Activated T-helper 17 cell treated with anti-CD3 and anti-CD28 coated beads, Interleukin-2, amount 50 U/mL, for 72 hours (primary cell): Measurements from ENCODE around the gene ZBTB7A. TPM values are rescaled to one million over a fixed set of nuclear protein-coding genes. Genes with fewer than 3 reads are reported as not detected.

Experiments
- ATAC-seq: fragments of 150-1000 bp; cut with Tn5 transposase; replicated peaks from 2 replicates; pipeline ENCODE4 v1.10.0; 2021; ENCODE audit warnings: mild to moderate bottlenecking, moderate library complexity
- H3K27ac Mint-ChIP-seq: one replicate; pipeline ENCODE4 v1.8.0; 2022; ENCODE audit warnings: mixed read lengths
- H3K27me3 Mint-ChIP-seq: one replicate; pipeline ENCODE4 v1.8.0; 2022; ENCODE audit warnings: mixed read lengths
- H3K36me3 Mint-ChIP-seq: one replicate; pipeline ENCODE4 v1.8.0; 2022; ENCODE audit warnings: low read depth, mild to moderate bottlenecking, mixed read lengths
- H3K4me1 Mint-ChIP-seq: one replicate; pipeline ENCODE4 v1.8.0; 2022; ENCODE audit warnings: mixed read lengths
- H3K4me3 Mint-ChIP-seq: one replicate; pipeline ENCODE4 v1.8.0; 2022; ENCODE audit warnings: mild to moderate bottlenecking, mixed read lengths
- H3K9me3 Mint-ChIP-seq: one replicate; pipeline ENCODE4 v1.8.0; 2022; ENCODE audit warnings: mixed read lengths
- total RNA-seq, 2 donors: library from RNA; stranded (reverse); gene quantifications; one replicate each; pipeline ENCODE4 v1.2.3, GENCODE V29; 2022

ZBTB7A gene
- total RNA-seq, 2 donors from 2014 or later: 38.5 to 41.3 TPM

DNA sequence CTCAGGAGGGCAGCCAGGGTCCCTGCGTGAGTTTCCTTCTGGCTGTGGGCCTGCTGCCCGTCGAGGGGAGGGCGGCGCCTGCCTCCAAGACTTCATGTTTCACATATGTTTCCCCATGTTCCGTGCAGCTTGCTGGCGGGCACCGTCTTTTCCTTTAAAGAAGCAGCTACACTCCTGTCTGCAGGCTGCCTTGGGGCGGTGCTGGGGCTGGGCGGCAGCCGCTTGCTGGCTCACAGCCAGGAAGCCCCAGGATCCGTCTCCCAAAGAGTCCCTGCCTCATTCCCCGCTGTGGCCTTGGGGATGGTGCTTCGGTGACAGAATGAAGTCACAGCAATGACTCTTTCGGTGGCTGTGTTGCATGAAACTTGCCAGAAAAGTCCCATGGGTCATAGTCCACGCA lies 34.3 kb downstream of the ZBTB7A start:
- H3K4me1 Mint-ChIP-seq: no peaks in the 10 kb centered on the region
- no peaks in the 10 kb centered on the region for H3K27me3 Mint-ChIP-seq
- no peak overlapping the region for H3K27ac Mint-ChIP-seq
- peaks cover 18% of the 10 kb centered on the region for H3K36me3 Mint-ChIP-seq
- ATAC-seq: no peak
- H3K9me3 Mint-ChIP-seq: no peaks in the 10 kb centered on the region
- H3K4me3 Mint-ChIP-seq: no peak overlapping the region

DNA sequence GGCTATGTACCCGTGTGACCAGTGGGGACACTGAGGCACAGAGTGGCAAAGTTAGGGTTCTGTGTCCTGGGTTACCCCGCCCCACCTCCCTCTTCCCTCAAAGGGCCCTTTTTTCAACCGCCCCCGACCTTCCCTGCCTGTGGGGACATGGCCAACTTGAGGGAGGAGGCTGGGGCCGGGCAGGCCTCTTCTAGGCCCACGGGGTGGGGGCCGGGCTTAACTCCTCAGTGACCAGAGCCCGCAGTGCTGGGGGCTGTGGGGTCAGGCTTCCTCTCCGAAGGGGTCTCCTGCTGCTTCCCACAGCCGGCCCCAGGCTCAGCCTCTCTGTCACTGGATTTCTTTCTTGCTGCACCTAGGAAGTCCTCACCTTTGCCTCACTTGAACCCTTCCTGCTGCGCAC lies 35.3 kb downstream of the ZBTB7A start:
- peaks cover 25% of the 10 kb centered on the region for H3K36me3 Mint-ChIP-seq
- no peaks in the 10 kb centered on the region for H3K4me1 Mint-ChIP-seq
- no peak for ATAC-seq
- H3K27me3 Mint-ChIP-seq: no peaks in the 10 kb centered on the region
- H3K4me3 Mint-ChIP-seq: no peak overlapping the region
- no peak overlapping the region for H3K27ac Mint-ChIP-seq
- no peaks in the 10 kb centered on the region for H3K9me3 Mint-ChIP-seq

DNA sequence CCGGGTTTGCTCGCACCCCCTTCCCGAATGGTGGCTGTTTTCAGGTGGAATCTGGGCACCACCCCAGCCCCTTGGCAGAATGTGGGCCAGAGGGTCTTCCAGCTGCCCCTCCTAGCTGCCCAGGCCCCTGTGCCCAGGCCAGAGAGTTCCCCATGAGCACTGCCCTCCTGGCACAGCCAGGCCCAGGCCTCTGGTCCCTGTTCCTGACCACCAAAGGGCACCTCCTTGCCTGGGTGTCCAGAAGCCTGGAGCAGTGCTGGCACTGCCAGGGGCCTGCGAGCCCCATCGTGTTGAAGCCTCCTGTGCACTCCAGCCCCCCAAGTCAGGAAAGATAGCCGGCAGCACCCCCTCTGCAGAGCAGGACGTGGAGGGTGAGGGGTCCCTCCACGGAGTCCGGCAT lies 35.7 kb downstream of the ZBTB7A start:
- Mint-ChIP-seq H3K36me3 (peaks cover 29% of the 10 kb centered on the region), H3K4me1 (no peaks in the 10 kb centered on the region), H3K4me3 (no peak overlapping the region), H3K9me3 (no peaks in the 10 kb centered on the region), H3K27ac (no peak overlapping the region), H3K27me3 (no peaks in the 10 kb centered on the region)
- no peak for ATAC-seq

DNA sequence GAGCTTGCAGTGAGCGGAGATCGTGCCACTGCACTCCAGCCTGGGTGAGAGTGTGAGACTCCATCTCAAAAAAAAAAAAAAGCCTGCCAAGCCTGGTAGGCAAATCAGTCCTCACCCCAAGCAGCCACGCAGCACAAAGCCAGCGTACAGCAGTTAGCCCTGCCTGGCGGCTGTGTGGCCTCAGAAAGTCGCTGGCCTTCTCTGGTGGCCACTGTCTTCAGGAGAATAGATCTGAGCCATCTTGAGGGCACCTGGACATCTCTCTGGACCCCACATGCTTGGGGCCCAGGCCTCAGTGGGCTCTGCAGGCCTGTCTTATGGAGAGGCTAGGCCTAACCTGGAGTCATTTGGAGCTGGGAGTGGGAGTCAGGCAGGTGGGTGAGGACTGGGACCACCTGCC lies 36.1 kb downstream of the ZBTB7A start:
- no peaks in the 10 kb centered on the region for H3K4me1 Mint-ChIP-seq
- H3K36me3 Mint-ChIP-seq: peaks cover 34% of the 10 kb centered on the region
- no peaks in the 10 kb centered on the region for H3K9me3 Mint-ChIP-seq
- ATAC-seq: no peak
- no peaks in the 10 kb centered on the region for H3K27me3 Mint-ChIP-seq
- H3K27ac Mint-ChIP-seq: no peak overlapping the region
- H3K4me3 Mint-ChIP-seq: no peak overlapping the region

DNA sequence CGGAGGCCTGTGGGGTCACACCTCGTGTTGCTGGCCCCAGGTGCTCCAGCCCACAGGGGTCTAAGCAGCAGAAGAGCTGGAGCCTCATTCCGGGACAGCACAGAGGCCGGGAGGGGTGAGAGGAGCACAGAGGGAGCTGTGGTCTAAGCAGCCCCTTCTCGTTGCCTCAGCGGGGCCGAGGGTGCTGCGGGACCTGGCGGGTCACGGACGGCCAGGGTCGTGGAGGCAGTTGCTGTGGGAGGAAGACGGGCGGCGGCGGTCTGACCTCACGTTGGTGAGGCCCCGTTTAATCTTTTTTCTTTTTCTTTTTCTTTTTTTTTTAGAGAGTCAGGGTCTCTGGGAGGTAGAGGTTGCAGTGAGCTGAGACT lies 37.5 kb downstream of the ZBTB7A start:
- no peak for ATAC-seq
- Mint-ChIP-seq H3K27ac (no peak overlapping the region), H3K27me3 (no peaks in the 10 kb centered on the region), H3K9me3 (no peaks in the 10 kb centered on the region), H3K4me1 (no peaks in the 10 kb centered on the region), H3K4me3 (no peak overlapping the region), H3K36me3 (peaks cover 43% of the 10 kb centered on the region)

DNA sequence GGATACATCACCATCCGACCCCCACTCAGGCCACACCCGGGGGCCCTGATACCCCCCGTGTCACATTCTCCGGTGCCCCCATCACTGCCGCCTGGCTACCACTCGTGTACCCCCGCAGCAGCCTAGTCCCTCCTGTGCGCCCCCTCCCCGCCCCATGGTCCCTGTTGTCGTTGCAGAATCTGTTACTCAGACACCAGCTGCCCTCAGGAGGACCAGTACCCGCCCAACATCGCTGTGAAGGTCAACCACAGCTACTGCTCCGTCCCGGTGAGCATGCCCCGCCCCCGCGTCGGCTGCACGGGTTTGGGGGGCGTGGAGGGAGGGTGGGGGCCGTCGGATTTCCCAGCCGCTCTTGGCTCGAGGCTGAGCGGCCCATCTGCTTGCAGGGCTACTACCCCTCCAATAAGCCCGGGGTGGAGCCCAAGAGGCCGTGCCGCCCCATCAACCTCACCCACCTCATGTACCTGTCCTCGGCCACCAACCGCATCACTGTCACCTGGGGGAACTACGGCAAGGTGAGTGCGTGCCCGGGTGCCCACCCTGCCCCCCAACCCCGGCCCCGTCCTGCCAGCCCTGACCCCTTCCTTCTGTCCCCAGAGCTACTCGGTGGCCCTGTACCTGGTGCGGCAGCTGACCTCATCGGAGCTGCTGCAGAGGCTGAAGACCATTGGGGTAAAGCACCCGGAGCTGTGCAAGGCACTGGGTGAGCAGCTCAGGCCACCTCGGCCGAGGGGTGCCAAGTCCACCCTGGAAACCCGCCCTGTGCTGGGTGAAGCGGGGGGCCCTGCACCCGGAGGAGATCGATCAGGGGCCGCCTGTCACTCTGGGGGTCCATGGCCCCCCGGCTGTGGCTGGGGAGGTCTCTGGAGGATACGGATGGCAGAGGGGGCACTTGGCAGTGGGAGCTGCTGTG lies 38.1 kb downstream of the ZBTB7A start:
- H3K9me3 Mint-ChIP-seq: no peaks in the 10 kb centered on the region
- H3K27me3 Mint-ChIP-seq: no peaks in the 10 kb centered on the region
- H3K4me1 Mint-ChIP-seq: no peaks in the 10 kb centered on the region
- peaks cover 43% of the 10 kb centered on the region for H3K36me3 Mint-ChIP-seq
- H3K27ac Mint-ChIP-seq: no peak overlapping the region
- H3K4me3 Mint-ChIP-seq: no peak overlapping the region
- no peak for ATAC-seq

DNA sequence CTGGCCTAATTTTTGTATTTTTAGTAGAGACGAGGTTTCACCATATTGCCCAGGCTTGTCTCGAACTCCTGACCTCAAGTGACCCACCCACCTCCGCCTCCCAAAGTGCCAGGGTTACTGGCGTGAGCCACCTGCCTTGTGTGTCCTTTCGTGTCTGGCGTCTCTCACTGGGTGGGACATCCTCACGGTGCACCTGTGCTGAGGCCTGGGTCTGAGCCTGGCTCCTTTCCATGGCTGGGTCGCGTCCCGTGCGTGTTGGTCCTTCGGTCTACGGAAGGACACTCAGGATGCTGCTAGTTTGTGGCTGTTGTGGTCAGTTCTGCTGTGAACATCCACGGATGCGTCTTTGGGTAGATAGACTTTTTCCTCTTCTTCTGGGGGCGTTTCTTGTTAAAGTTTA lies 39.6 kb downstream of the ZBTB7A start:
- no peak for ATAC-seq
- Mint-ChIP-seq H3K27me3 (no peaks in the 10 kb centered on the region), H3K27ac (no peak overlapping the region), H3K4me3 (no peak overlapping the region), H3K9me3 (no peaks in the 10 kb centered on the region), H3K36me3 (peaks cover 45% of the 10 kb centered on the region), H3K4me1 (no peaks in the 10 kb centered on the region)

DNA sequence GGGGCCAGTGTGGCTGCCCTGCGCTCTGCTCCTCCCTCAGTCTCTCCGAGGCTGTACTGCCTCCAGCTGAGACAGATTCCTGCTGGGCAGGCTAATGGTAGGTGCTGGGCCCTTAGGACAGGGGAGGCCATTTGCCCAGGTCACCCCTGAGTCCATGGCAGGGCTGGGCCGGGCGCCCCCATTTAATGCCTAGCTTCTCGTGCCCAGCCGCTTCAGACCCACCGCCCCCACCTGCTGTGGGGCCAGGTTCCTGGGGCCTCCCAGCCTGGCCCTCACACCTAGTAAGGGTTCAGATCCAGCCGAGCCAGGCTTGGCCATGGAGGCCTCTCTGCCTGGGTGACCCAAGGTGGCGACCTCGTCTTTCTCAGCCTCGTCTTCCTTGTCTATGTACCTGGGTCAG lies 41.4 kb downstream of the ZBTB7A start:
- Mint-ChIP-seq H3K4me1 (no peaks in the 10 kb centered on the region), H3K4me3 (no peak overlapping the region), H3K27me3 (no peaks in the 10 kb centered on the region), H3K36me3 (peaks cover 51% of the 10 kb centered on the region), H3K9me3 (no peaks in the 10 kb centered on the region), H3K27ac (no peak overlapping the region)
- no peak for ATAC-seq

DNA sequence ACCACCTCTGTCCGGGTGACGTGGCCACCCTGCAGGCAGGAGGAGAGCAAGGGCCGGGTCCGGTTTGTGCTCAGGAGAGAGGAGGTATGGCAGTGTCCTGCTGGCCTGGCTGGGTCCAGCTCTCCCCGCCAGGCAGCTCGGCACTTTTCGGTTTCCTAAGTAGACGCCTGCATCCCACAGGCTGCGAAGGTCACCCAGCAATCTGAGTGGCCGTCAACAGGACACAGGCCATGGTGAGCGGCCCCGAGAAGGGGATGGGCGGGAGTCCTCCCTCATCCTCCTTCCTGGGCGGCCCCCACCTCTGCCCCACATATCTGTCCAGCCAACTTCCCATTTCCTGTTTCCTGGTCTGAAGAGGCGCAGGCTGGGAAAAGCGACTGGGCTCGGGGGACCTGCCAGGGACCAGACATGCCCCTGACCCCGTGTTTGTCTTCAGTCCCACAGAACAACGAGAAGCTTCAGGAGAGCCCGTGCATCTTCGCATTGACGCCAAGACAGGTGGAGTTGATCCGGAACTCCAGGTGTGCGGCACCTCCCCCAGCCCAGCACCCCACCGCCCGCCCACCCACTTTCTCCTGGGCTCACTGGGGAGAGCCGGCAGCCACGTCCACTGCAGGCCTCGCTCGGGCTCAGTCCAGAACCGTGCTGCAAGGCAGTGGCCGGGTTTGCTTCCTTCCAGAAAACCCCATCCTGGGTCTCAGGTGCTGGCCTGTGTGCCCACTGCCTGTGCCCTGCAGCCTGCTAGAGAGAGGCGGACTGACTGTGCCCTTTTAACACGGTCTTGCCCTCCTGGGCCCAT lies 42.9 kb downstream of the ZBTB7A start:
- H3K27me3 Mint-ChIP-seq: no peaks in the 10 kb centered on the region

DNA sequence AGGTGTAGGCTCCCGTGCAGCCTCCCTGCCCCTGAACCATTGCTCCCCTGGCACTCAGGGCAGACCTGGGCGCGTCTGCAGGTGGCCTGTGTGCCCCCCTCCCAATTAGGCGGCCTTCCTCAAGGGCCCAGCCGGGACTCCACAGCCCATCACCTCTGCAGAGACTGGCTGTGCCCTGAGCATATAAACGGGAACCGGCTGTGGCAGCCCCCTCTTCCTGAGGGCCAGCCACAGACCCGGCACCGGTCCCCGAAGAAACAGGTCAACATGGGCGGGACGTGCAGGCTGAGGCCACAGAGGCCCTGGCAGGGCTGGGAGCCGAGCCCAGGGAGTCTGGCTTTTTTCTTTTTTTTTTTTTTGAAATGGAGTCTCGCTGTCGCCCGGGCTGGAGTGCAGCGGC lies 47.1 kb downstream of the ZBTB7A start:
- no peaks in the 10 kb centered on the region for H3K9me3 Mint-ChIP-seq

More for the DNA sequence above, 42.9 kb downstream of the ZBTB7A start:
- H3K4me3 Mint-ChIP-seq: no peak overlapping the region
- no peaks in the 10 kb centered on the region for H3K4me1 Mint-ChIP-seq
- ATAC-seq: no peak
- no peaks in the 10 kb centered on the region for H3K9me3 Mint-ChIP-seq
- H3K36me3 Mint-ChIP-seq: peaks cover 47% of the 10 kb centered on the region
- no peak overlapping the region for H3K27ac Mint-ChIP-seq

DNA sequence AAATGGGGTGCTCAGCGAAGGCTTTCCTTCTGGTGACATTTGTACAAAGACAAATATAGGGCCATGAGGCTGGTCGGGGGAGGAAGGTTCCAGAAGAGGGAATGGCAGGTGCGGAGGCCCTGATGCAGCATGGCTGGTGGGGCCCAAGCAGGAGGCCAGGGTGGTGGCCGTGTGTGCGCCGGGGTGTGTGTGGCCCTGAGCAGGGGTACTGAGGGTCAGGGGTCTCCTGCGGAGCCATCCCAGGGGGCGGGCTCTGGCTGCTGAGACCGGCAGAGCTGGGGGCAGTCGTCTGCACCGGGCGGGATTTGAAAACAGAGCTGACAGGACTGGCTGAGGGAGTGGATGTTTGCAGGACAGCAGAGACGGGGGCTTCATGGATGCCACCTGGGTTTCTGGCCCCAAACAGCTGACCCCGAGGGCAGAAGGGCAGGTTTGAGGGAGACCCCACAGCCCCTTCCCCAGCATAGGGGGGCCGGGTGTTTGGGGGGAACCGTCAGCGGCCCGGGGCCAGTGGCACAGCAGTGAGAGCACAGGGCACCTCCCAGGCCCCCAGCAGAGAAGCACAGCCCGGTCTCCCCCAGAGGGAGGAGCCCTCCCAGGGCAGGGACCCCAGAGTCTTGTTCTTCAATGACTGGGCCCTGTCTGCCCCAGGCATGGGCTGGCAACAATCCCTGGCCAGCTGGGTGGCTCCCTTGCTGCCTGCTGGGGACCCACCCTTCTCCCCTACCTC lies 47.8 kb downstream of the ZBTB7A start:
- no peaks in the 10 kb centered on the region for H3K4me1 Mint-ChIP-seq
- no peak overlapping the region for H3K4me3 Mint-ChIP-seq
- H3K27me3 Mint-ChIP-seq: no peaks in the 10 kb centered on the region
- H3K9me3 Mint-ChIP-seq: no peaks in the 10 kb centered on the region
- ATAC-seq: no peak
- no peak overlapping the region for H3K27ac Mint-ChIP-seq
- H3K36me3 Mint-ChIP-seq: peaks cover 42% of the 10 kb centered on the region

More for the DNA sequence above, 47.1 kb downstream of the ZBTB7A start:
- H3K27ac Mint-ChIP-seq: no peak overlapping the region
- H3K4me3 Mint-ChIP-seq: no peak overlapping the region
- no peaks in the 10 kb centered on the region for H3K27me3 Mint-ChIP-seq
- H3K4me1 Mint-ChIP-seq: no peaks in the 10 kb centered on the region
- peaks cover 46% of the 10 kb centered on the region for H3K36me3 Mint-ChIP-seq
- ATAC-seq: no peak

DNA sequence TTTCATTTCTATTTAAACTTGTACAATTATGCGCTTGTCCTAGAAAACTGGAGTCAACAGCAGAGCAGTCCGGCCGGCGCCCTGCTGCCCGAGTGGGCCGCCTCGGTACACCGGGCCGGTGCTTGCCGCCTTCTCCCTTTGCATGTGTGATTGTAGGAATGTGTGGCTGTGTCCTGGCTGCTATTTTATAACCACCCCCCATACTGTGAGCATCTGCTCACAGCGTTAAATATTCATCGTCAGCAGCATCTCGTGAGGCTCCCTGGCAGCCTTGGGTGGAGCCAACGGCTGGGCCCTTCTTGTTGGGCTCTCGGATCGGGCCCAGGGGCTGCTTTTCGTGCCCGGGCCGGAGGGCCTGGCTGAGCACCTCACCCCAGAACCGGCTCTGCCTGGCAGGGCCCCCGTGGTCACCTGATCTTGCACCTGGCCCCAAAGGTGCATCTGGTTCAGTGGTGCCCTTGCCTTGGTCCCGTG lies 48.5 kb downstream of the ZBTB7A start:
- no peak for ATAC-seq
- Mint-ChIP-seq H3K4me1 (no peaks in the 10 kb centered on the region), H3K36me3 (peaks cover 44% of the 10 kb centered on the region), H3K27ac (no peak overlapping the region), H3K27me3 (no peaks in the 10 kb centered on the region), H3K4me3 (no peak overlapping the region), H3K9me3 (no peaks in the 10 kb centered on the region)

DNA sequence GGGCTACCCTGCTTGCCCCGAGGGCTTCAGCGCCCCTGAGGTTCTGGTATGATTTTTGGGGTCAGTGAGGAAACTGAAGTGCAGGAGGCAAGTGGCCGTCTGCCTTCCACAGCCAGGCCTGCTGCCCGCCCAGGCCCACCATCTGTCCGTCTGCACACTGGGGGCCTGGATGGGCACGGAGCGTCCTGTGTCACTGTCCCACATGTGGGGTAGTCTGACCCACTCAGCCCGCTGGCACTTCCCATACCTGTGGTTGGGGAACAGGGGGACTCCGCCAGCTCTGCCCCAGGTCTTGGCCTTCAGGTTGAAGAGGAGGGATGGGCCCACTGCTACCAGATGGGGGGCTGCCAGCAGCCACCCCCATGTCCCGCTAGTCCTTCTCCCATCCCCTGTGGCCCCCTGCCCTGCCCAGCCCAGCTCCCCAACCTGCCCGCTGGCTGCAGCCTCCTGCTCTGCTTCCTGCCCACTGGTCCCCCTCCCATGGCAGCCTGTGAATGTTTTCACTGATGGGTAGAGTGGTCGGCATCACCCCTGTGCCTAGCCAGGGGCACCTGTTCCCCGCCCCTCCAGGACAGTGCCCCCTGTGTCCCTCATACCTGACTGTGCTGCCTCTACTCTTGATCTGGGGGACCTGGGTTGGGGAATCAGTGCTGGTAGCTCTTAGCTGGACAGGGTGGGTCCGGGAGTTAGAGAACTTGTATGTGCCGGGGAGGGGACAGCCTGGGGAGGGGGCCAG lies 49.6 kb downstream of the ZBTB7A start:
- Mint-ChIP-seq H3K27me3 (no peaks in the 10 kb centered on the region), H3K9me3 (no peaks in the 10 kb centered on the region), H3K27ac (no peak overlapping the region), H3K36me3 (peaks cover 52% of the 10 kb centered on the region), H3K4me3 (no peak overlapping the region), H3K4me1 (peaks cover 4% of the 10 kb centered on the region)
- ATAC-seq: no peak

DNA sequence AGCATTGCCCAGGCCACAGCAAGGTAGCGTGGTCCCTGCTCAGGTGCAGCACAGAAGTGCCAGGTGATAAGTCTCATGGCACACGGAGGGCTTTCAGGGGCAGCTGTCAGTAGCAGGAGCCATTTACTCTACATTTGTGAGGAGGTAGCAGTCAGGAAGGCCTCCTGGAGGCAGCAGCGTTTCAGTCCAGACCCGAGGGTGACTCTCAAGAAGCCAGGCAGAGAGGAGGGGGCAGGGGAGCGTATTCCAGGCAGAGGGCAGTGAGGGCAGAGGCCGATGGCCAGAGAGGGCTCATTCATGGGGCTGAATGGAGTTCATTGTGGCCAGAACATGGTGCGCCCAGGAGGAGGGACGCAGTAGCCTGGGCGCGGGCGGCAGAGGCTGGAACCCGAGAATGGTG lies 50.2 kb downstream of the ZBTB7A start:
- Mint-ChIP-seq H3K4me3 (no peak overlapping the region), H3K4me1 (peaks cover 4% of the 10 kb centered on the region), H3K36me3 (peaks cover 48% of the 10 kb centered on the region), H3K9me3 (no peaks in the 10 kb centered on the region), H3K27me3 (no peaks in the 10 kb centered on the region), H3K27ac (no peak overlapping the region)
- no peak for ATAC-seq
